RWPE2 (cell line): Measurements from ENCODE around the gene OGFRL1.

ENCODE experiments used
- ATAC-seq: fragments of 200-7000 bp; cut with Tn5 transposase; 3 replicates; pipeline ENCODE4 v1.9.1; 2021; ENCODE audit warnings: low read depth
- DNase-seq: peaks from one replicate; pipeline ENCODE4 v3.0.0-alpha.2; 2020; ENCODE audit warnings: low spot score
- H3K27ac ChIP-seq: fragments of 450-650 bp; 2 replicates; pipeline ENCODE4 v1.5.1; 2017; ENCODE audit warnings: mild to moderate bottlenecking; ENCODE audit not compliant: poor library complexity, severe bottlenecking
- H3K27me3 ChIP-seq: fragments of 250-450 bp; sonication (Bioruptor Pico); 2 replicates; pipeline ENCODE4 v1.5.1; 2021; ENCODE audit warnings: mild to moderate bottlenecking, moderate library complexity; ENCODE audit not compliant: insufficient read depth, poor library complexity, severe bottlenecking
- H3K36me3 ChIP-seq: fragments of 250-450 bp; sonication (Bioruptor Pico); 2 replicates; pipeline ENCODE4 v1.5.1; 2020; ENCODE audit warnings: low read depth, mild to moderate bottlenecking, moderate library complexity
- H3K4me1 ChIP-seq: fragments of 250-450 bp; sonication (Bioruptor Pico); 2 replicates; pipeline ENCODE4 v1.5.1; 2021; ENCODE audit warnings: mild to moderate bottlenecking, moderate library complexity; ENCODE audit not compliant: insufficient read depth, poor library complexity, severe bottlenecking
- H3K4me3 ChIP-seq: fragments of 250-450 bp; sonication (Bioruptor Pico); 2 replicates; pipeline ENCODE4 v1.5.1; 2021; ENCODE audit warnings: mild to moderate bottlenecking, moderate library complexity; ENCODE audit not compliant: severe bottlenecking
- H3K9me3 ChIP-seq: fragments of 250-450 bp; sonication (Bioruptor Pico); 2 replicates; pipeline ENCODE4 v1.5.1; 2021; ENCODE audit warnings: mild to moderate bottlenecking, moderate library complexity; ENCODE audit not compliant: severe bottlenecking
- TF ChIP-seq, protein P1 (sequence below): fragments of 450-650 bp; IDR thresholded peaks from one replicate; pipeline ENCODE4 v1.5.1; 2017; ENCODE audit warnings: mild to moderate bottlenecking, moderate library complexity; ENCODE audit not compliant: poor library complexity, severe bottlenecking

OGFRL1 gene

DNA sequence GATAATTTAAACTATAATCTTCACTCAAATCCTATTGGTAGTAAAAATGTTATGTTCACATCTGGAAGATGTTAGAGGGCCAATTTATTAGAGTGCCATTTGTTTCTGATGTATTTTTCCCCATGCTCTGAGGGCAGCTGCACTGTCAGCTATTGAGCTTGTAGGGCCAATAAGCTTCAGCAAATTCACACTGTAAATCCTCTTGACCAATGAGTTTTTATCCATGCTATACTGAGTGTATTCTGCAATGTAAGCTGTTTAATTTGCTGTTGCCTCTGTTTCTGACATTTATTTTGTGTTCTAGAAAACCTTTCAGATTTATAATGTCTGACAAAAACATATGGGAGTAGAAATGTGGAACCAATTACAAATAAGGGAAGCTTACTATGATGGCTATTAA lies 62.6 kb downstream of the OGFRL1 start:
- Histone ChIP-seq H3K4me1 (peaks cover 6% of the 10 kb centered on the region), H3K27me3 (no peaks in the 10 kb centered on the region), H3K27ac (no peak overlapping the region), H3K9me3 (no peaks in the 10 kb centered on the region), H3K4me3 (no peak overlapping the region), H3K36me3 (no peaks in the 10 kb centered on the region)
- no peak for ATAC-seq
- DNase-seq = no peak
- TF ChIP-seq, protein P1, sequence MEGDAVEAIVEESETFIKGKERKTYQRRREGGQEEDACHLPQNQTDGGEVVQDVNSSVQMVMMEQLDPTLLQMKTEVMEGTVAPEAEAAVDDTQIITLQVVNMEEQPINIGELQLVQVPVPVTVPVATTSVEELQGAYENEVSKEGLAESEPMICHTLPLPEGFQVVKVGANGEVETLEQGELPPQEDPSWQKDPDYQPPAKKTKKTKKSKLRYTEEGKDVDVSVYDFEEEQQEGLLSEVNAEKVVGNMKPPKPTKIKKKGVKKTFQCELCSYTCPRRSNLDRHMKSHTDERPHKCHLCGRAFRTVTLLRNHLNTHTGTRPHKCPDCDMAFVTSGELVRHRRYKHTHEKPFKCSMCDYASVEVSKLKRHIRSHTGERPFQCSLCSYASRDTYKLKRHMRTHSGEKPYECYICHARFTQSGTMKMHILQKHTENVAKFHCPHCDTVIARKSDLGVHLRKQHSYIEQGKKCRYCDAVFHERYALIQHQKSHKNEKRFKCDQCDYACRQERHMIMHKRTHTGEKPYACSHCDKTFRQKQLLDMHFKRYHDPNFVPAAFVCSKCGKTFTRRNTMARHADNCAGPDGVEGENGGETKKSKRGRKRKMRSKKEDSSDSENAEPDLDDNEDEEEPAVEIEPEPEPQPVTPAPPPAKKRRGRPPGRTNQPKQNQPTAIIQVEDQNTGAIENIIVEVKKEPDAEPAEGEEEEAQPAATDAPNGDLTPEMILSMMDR = no peak
